Suprapubic skin (tissue), 3 donors: ENCODE results near the gene KDSR.

Source experiments
- POLR2A ChIP-seq, 2 donors: fragments of 450-650 bp; IDR thresholded peaks; one replicate each; pipeline ENCODE4 v1.6.1; 2017; ENCODE audit warnings: antibody characterized with exemption in 2 of 2, mild to moderate bottlenecking in 2 of 2, moderate library complexity in 2 of 2
- TF ChIP-seq, protein P1 (sequence below), 2 donors: fragments of 200-600 bp in 1 of 2; fragments of 450-650 bp in 1 of 2; sonication (generic) in 1 of 2; IDR thresholded peaks; one replicate each; pipeline ENCODE4 v1.5.1; 2016 to 2019; ENCODE audit warnings: antibody characterized with exemption in 2 of 2, mild to moderate bottlenecking in 1 of 2, moderate library complexity in 1 of 2

DNA sequence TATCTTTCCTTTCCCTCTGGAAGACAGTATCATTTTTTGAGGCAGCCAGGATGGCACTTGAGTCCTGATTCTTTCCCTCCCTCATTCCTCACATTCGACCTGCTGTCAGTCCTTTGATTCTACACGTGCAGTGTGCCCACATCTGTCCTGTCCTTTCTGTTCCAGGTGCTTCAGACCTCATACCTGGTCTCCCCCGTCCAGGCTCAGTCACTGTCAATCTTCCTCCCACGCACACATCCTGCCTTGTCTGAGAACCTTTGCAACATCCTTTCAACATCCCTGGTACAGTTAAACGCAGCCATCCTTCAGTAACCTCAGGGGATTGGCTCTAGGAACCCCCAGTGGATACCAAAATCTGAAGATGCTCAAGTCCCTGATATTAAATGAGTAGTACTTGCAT, 57.6 kb downstream of the KDSR start:
- TF ChIP-seq POLR2A (IDR thresholded peaks at IDR 0.05) = no peak
- TF ChIP-seq, protein P1, sequence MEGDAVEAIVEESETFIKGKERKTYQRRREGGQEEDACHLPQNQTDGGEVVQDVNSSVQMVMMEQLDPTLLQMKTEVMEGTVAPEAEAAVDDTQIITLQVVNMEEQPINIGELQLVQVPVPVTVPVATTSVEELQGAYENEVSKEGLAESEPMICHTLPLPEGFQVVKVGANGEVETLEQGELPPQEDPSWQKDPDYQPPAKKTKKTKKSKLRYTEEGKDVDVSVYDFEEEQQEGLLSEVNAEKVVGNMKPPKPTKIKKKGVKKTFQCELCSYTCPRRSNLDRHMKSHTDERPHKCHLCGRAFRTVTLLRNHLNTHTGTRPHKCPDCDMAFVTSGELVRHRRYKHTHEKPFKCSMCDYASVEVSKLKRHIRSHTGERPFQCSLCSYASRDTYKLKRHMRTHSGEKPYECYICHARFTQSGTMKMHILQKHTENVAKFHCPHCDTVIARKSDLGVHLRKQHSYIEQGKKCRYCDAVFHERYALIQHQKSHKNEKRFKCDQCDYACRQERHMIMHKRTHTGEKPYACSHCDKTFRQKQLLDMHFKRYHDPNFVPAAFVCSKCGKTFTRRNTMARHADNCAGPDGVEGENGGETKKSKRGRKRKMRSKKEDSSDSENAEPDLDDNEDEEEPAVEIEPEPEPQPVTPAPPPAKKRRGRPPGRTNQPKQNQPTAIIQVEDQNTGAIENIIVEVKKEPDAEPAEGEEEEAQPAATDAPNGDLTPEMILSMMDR (IDR thresholded peaks at IDR 0.05) = no peak
